ENCODE data around the gene NEK11.

The NEK11 gene, protein sequence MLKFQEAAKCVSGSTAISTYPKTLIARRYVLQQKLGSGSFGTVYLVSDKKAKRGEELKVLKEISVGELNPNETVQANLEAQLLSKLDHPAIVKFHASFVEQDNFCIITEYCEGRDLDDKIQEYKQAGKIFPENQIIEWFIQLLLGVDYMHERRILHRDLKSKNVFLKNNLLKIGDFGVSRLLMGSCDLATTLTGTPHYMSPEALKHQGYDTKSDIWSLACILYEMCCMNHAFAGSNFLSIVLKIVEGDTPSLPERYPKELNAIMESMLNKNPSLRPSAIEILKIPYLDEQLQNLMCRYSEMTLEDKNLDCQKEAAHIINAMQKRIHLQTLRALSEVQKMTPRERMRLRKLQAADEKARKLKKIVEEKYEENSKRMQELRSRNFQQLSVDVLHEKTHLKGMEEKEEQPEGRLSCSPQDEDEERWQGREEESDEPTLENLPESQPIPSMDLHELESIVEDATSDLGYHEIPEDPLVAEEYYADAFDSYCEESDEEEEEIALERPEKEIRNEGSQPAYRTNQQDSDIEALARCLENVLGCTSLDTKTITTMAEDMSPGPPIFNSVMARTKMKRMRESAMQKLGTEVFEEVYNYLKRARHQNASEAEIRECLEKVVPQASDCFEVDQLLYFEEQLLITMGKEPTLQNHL

DNA sequence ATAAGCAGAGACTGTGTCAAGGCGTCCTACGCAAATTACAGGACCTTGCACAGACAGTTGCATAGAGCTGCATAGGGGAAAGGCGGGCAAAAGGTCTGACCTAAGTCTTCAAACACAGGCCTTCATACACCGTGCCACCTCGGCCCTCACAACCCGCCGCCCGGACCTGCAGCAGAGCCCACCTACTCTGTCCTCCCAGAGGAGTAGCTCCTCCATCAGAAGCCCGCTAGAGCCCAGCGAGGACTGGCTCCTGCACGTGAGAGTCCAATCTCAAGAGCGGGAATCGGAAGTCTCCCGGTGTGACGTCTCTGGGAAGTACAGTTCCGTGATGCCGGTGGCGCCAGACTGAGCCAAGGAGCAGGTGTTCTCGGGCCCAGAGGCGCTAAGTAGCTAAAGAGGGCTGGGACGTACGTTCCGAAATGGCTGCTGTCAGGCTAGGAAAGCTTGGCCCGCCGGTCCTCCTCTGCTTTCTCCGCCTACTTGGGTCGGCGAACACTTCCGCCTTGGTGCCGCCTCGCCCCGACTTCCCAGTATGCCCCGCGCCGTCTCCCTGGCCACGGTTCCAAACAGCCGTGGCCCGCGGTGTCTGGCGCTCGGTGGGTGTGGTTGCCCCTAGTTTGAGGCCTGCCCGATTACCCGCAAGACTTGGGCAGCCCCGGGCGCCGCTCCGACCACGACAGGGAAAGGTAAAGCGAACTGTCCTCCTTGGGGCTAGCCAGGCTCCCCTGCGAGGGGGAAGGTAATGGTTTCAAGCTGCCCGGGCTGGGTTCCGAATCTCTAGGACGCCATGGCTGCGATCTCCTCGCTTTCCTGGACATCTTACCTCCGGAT lies at the start of gene NEK11, which contains the start of gene ASTE1:
Gene NEK11, plus strand, starts transcription at position 557 of the 831 bp plus-strand sequence. CDS start 2,832 bp downstream, outside the sequence.
Gene ASTE1, minus strand, starts transcription at position 505 of the 831 bp plus-strand sequence. CDS start 1,519 bp downstream, outside the sequence.
- DNase-seq, result peak; percentile 88

DNA sequence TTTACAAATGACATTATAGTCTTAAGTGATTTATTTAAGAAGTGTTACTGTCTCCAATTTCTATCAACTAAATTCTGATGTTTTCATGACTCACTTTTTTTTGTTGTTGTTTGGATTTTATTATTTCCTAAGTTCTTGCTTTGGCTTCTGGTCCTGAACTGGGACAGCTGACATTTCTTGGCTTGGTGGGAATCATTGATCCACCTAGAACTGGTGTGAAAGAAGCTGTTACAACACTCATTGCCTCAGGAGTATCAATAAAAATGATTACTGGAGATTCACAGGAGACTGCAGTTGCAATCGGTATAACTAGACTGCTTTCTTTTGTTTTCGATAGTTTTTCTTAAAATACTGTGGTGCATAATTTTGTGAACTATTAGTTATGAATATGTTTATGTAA lies 47.6 kb upstream of the NEK11 start:
- DNase-seq, result no peak

DNA sequence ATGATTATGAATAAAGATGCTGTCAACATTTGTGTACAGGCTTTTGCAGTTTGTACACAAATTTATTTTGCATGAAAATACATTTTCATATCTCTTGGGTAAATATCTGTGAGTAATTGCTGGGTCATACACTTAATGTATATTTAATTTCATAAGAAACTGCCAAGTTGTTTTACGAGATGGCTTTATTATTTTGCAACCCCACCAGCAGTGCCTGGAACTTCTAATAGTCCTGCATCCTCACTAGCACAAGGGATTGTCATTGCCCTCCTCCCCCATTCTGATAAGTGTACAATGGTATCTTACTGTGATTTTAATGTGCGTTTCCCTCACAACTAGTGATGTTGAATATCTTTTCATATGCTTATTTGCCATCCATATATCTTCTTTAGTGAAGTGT lies 45.2 kb upstream of the NEK11 start:
- DNase-seq, result no peak

DNA sequence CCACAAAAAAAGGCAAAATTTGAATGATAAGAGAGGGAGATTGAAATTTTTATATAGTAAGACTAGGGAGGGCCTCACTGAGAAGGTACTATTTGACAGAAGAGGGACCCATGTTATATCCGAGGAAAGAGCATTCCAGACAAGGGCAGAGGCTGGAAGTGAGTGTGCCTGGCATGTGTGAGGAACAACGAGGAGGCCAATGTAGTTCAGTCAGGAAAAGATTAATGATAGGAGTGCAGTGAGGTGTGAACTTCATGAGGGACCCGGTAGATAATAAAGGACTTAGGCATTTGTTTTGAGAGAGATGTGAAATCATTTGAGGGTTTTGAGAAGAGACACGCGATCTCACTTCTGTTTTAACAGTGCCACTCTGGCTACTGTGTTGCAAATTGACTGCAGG lies 36.4 kb upstream of the NEK11 start:
- DNase-seq, result no peak

DNA sequence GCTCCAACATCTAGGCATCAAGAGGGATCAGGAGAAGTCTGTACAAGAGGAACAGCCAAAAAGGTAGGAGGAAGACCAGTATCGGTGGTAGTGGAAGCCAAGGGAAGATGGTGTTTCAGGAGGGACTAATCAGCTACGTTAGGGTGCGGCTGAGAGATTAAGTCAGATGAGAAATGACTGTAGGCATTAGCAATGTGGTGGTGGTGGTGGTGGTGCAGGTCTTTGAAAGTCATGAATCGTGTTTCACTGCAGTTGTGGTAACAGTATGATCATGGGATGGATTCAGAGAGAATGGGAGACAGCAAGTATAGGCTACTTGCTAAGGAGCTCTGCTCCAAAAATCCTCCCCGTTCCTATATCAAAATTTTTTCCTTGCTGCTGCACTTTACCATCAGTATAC lies 35.6 kb upstream of the NEK11 start:
- no peak for DNase-seq

DNA sequence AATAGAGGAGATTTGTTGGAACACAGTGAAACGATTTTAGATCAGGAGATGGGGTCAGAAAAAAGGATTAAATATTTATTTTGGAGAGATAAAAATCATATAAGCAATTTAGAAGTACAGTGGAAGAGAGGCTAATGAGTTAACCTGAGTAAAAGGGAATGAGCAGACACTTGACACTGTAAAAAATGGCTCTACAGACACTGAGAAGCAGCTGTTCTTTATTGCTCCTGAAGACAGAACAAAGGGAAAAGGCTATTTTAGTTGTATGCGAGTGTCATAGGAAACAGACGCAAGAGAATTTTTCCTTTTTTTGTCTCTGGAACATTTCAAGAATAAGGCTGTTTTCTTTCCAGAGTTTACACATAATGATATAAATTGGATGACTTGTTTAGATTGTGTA lies 34.3 kb upstream of the NEK11 start:
- DNase-seq, result no peak

DNA sequence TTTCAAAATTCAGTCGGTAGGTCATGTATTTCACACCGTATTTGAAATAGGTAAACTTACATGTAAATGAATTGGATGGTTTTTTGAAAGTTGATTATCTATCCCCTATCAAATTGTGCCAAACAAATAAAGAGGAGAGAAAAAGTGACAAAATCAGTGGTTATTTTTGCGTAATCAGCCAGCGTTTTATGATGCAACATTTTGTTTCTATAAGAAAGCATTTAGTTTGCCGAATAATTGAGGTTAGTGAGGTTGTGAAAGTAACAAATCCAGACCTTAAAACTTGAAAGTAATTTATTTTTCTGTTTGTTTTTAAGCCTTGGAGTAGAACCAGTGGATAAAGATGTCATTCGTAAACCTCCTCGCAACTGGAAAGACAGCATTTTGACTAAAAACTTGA lies 29.4 kb upstream of the NEK11 start:
- DNase-seq, result no peak

DNA sequence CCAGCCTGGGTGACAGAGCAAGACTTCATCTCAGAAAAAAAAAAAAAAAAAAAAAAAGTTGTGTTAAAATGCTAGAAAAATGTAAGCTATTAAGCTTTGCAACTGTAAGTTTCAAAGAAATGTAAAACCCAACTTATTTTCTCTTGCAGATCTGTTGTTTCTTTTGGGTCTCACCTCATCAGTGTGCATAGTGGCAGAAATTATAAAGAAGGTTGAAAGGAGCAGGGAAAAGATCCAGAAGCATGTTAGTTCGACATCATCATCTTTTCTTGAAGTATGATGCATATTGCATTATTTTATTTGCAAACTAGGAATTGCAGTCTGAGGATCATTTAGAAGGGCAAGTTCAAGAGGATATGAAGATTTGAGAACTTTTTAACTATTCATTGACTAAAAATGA lies 25.6 kb upstream of the NEK11 start:
- DNase-seq, result no peak

DNA sequence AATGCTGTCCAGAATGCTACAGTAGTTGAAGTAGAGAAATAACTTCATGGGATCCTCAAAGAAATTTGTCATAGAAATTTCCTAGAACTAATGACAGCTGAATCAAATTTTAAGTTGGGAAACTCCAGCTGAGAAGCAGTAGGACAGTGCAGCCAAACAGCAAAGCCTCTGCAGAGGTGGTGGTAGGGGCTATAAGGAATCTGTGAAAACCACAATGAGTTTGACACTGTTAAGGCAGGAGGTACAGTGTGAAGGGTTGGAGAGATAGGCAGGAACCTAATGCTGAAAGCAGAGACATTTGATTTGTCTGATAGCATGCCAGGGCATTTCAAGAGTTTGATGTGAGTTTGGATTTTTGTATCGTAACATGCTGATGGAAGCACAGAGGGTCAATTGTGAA lies 22.1 kb upstream of the NEK11 start:
- DNase-seq, result no peak

DNA sequence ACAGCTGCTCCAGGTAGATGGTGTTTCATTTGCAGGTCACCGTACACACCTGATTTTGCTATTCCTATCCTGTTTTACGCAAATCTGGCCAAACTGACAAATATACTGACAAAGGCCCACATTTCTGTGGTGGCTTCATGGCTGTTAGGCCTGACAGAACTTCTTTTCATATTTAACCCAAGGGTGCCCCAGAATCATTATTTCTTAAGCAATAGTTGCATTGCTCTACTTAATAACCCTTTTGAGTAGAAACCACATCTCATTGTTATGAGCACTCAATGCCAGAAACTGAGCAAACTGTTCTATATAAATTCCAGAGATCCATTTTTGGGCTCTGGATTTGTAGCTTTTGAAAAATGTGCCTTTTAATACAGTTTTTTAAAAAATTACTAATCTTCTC lies 19.4 kb upstream of the NEK11 start:
- no peak for DNase-seq

DNA sequence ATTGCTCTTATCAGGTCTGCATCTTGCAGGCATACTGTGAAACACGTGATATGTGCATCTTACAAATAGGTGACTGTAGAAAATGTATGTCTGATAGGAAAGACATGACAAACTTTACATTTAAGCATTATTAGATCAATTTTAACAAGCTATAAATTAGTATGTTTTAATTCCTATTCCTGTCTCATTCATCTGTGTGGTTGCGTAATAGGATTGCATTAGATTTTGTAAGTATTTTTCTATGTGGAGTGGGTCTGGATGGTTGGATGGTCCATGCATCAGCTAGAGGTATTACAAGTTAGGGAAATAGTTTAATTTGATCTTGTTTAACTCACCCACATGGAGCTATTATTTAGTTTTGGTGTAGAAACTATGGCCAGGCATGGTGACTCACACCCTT lies 18.9 kb upstream of the NEK11 start:
- no peak for DNase-seq

DNA sequence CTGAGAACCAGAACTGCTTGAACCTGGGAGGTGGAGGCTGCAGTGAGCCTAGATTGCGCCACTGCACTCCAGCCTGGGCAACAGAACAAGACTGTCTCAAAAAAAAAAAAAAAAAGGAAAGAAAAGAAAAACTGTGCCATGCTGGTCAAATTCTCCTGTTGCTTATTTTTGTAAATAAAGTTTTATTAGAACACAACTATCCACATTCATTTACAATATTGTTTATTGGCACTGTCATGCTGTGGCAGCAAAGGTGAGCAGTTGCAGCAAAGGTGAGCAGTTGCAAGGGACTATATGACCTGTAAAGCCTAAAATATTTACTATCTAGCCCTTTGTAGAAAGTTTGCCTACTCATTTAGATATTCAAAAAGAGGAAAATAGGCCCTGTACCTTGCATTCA lies 18.4 kb upstream of the NEK11 start:
- no peak for DNase-seq

DNA sequence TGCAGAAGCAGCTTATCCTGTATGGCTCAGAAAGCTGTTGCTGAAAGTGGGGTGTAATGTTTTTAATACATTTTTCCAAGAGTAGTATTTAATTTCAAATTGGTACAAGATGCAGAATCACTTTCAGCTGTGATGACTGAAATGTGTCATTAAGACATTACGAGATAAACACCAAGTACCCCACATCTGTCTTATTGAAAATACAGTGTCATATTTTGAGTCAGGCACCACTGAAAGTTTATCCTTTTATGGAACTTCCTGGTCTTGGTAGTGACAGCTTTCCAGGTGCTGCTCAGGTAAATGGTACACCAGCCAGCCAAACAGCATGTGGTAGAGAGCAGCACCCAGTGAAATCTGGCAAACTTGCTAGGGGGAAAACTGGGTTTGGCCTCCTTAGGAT lies 17.0 kb upstream of the NEK11 start:
- DNase-seq, result no peak

DNA sequence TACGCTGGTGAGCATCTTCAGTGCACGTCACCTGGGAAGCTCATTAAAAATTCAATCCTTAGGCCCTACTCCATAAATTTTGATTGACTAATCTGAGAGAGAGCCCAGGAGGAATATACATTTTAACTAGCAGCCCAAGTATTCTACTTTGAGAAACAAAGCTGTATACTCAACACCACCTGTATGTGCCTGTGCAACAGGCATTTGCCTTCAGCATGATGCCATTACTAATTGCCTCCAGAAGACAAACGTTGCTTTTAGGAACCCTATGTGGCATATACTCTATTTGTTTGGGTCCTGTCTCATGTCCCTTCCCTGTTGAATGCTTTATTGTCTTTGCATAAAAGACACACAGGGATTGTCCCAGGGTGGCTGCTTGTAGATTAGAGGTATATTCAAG lies 7.7 kb upstream of the NEK11 start:
- no peak for DNase-seq

DNA sequence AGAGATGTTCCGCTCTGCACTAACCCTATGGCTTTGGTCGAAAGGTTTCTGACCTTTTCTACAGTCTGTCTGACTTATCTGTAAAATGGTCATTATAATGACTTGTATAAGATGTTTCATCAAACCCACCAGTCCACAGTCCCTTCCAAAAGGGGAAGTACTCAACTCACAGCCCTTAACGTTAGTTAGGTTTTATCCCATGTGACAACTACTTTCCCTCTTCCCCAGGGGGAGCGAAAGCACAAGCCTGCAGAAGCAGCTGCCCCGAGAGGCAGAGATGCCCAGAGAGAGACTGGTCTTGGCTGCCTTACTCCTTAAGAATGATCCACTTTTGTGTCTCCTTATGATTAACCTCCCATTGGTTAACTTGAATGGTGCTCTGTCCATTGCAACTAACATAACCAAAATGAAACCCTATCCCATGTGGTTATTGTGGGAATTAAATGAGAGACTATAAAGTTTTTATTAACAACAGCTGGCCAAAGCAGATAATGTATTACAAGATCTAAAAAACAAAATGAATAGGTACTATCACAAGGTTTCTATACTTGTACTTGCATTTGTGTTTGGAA lies 6.5 kb upstream of the NEK11 start:
- no peak for DNase-seq

DNA sequence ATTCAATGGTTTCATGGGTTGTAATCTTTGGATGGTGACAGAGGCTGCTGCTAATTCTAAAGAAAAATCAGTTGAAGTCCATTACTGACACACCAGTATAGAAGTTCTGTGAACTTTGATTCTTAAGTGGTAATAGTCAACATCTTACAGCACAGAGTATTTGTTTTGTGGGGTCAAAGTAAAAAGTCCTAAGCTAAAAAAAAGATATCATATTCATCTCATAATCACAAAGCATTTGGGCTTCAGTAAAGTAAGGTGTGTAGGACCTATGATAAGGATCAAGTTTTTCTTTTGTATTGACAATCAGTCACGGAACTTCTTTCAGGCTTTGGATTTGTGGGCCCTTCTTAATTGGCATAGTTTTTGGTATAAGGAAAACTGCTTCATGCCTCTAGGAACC lies 1.1 kb upstream of the NEK11 start:
- no peak for DNase-seq

DNA sequence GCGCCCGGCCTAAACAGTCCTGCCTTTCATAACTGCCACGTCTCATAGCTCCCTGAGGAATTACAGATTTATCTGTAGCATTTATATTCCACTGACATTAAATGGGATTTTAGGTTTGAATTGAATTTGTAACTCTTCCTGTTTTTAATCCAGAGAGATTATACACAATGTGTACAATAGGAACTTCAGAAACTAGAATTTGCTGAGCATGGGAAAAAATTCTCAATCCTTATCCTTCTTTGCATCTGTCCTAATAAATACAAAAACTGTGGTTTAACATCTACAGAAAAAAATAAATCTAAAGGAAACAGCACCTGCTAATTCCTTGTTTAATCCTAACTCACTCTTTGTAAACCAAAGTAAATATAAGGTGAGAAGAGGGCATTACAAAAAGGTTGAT lies 2.2 kb downstream of the NEK11 start:
- no peak for DNase-seq

DNA sequence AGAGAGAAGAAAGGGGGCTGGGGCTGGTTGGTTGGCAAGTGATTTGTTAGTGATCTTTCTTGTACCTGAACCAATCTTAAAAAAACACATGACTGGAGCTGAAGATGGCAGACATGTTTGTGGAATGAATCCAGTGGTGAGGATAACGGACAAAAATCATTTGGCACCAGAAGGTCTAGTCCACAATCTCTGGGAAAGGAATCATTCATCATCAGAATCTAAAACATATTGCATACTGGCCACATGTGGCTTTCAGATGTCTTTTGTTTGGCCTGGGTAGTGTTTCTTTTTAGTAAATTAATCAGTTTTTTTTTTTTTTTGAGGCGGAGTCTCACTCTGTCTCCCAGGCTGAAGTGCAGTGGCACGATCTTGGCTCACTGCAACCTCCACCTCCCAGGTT lies 5.0 kb downstream of the NEK11 start:
- DNase-seq, result no peak

DNA sequence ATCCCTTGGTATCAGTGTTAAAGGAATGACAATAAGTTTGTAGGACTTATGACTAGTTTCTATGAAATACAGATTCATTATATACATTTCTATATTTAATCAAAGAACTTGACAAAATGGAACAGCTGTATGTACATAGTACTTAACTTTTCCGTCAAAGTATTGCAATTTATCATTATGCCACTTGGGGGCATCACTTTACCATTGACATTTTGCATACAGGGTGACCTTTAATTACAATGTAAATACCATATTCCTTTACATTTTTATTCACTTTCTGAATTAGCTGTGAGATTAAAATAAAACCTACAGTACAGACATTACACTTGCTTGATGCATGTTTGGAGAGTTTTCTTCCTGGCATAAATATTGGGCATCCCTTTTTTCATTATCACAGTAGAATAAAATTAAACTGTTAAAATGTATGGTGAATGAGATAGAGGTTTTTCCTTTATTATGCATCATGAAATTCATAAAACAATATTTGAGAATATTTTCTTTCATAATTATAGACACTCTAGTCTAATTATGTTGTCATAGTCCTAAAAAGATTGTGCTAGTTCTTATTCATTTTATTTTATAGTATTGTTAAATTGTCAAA lies 6.9 kb downstream of the NEK11 start:
- peak; percentile 33 for DNase-seq

DNA sequence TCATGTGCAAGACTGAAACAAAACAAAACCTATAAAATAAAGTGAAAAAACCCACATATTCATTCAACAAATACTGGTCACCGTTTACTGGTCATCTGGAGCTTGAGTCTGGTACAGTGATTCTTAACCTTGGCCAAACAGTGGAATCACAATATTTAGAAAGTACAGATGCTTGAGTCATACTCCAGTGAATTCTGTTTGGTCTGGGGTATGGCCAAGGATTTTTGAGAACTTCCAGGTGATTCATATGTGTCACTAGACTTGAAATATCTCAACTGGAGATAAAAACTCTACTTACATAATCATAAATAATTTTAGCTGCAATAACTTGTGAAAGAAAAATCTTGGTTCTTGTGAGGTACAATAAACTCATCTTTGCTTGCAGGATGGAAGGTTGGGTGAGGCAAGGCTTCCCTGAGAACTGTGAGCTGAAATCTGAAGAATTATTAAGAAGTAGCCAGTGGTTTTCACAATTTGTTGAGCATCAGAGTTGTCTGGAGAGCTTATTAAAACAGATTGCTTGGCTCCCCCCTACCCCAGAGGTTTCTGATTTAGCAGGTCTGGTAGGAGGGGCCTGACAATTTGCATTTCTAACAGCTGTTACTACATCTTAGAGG lies 9.6 kb downstream of the NEK11 start:
- DNase-seq, result no peak

DNA sequence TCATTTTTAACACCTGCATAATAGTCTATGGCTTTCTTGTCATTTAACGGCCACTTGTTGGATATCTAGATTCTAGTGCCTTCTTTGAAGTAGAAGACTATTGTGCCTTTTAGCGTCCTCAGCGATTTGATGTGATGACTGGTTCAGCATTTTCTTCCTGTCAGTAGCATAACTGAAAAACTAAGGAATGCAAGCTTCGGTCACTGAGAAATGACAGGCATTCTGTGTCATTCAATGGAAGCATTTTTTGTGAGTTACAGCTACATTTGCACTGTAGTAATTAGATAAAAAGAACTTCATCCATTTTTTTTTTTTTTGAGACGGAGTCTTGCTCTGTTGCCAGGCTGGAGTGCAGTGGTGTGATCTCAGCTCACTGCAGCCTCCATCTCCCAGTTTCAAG lies 10.3 kb downstream of the NEK11 start:
- DNase-seq, result no peak

DNA sequence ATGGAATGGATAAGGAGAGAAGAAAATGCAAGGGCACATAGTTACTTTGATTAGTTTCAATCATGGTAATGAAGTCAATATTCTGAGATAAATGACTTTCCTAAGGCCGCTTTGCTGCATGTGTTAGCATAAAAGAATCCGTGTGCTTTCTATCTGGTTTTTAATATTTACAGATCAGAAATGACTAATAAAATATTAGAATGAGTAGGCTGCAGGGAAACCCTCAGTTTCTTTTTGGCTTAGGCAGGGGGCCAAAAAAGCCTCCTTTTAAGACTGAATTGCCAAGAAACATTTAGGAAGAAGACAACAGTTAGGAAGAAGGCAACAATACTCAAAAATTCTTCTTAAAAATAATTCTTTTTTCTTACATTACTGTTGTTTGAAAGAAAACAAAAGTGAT lies 11.6 kb downstream of the NEK11 start:
- no peak for DNase-seq
